RCC 7860 (cell line): ENCODE data around the gene CDH6.

Experiments
- DNase-seq: peaks from one replicate; pipeline ENCODE4 v3.0.0-alpha.2; 2015; ENCODE audit warnings: low spot score
- FAIRE-seq: peaks from 2 replicates; lab custom pipeline; 2012; peaks lifted over from hg19 to GRCh38; lab: Jason Lieb, UNC

CDH6 gene

DNA sequence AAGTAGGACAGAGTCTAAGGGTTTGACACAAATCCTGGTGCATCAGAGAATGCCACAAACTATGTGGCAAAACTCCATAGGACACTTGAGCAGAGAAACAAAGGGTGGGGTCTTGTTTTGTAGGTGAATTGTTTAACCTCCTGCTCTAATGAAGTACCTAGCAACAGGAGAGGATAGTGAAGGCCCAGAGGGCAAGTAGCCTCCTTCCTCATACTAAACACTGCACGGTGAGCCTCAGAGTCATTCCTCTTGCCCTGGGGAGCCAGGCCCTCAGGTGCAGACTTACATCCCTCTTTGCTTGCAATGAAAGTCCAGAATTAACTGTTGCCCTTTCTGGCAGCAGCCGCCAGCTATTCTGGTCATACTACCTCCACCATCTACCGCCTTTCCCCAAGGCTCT is 172.3 kb downstream of the CDH6 start:
- no peak for DNase-seq
- FAIRE-seq: no peak

DNA sequence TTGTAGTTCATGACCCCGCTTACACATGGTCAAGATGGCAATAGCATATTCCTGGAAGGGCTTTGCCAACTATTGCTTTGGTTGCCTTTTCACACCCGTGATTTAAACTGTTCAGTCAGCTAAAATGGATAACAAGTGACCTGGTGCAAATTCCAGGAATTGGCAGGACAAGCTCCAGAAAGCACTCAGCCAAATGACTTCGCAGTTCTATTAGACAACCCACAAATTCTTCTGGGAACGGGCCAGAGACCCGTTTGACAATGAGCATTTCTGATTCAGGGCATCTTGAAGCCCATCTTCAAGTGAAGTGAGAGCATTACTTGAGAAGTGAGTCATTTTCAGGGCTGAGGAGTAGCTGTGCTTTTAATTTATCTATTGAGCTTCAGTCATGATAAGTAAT is 173.5 kb downstream of the CDH6 start:
- FAIRE-seq (peak; percentile 84), DNase-seq (peak; percentile 68)

DNA sequence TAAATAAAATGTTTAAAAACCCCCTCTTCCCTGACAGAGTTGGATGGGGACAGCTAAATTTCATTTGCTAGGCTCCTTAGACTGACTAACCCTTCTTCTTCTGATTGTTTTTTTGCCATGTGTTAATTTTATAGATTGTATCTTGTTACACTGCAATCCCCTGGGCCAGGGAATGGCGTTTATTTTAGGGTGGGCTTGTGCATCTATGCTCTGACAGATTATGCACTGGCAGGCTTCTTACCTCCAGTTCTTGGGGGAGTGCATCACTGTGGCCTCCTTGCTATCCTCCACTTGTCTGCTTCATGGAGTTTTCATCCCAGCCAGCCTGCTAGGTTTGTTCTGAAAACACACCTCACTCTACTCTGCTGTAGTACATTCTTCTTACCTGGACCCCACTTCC is 178.6 kb downstream of the CDH6 start:
- no peak for FAIRE-seq
- DNase-seq: no peak

DNA sequence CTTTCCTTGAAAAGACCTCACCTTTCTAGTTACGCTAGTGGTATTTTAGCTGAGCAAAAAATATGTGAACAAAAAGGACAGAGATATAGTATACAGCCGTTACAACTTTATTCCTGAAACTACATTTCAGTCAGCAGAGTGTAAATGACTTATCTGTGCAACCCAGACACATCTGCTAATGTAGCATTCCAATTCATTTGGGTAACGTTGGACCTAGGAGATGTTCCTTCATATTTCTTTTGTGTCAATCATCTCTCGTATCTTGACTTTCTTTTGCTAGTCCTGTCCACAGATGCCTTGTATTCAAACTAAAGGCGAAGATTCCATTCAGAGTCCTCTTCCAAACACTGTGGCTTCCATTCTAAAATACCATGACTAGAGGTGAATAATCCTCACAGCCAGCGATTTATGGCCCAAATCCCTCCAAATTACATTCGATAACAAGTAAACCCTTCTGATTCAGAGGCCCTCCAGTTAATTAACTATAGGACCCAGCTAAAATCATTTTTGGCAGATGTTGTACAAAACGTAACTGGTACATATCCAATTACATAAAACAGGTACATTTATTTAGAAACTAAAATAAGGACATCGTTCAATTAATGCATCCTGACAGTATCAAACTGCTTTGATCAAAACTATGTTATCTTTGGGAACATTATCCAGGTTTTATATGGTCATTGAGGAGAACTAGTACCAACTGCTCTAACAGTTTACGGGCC is 182.7 kb downstream of the CDH6 start:
- DNase-seq (no peak), FAIRE-seq (no peak)

DNA sequence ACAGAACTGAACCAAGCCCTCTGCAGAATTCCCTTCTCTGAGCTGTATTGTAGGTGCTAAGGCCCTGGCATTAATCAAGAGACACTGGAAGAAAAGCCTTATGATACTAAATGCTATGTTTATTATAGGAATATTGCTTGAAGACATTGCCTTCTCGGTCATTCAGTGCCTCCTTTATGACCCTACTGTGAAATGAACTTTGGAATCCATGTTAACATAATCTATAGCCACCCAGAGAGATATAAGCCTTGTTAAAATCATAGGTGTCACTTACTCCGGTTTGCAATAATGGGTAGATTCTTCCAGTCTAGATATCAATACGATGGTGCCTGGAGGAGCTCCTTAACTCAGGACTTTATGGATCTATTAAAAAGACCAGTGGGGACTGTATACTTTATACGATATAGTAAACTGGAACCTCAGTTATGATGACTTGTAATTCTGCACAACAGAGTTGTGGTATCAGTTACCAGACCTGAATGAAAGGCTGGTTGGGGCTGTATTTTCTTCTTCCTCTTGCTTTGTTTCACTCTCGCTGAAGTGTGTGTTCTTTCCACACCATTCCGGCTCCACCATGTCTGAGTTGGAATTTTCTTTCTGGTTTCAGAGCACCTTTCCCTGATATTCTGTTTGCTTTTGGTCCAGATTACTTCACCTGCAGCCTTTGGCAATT is 183.9 kb downstream of the CDH6 start:
- FAIRE-seq (no peak), DNase-seq (no peak)

DNA sequence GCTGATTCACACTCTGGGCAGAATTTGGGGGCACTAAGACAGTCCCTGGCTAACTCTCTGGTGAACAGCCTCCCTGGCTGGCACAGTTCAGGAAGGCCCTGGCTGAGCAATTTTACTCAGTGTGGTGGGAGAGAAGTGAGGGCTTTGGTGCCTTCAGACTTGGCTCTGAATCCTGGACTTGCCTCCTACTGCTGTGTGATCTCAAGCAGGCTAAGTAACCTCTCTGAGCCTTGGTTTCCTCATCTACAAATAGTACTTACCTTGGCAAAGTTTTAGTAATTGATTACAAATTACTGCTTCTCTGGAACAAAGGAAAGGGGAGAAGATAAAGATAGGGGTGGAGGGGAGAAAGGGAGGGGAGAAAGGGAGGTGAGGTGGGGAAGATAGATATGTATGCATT is 184.7 kb downstream of the CDH6 start:
- FAIRE-seq: no peak
- DNase-seq: no peak
